ENCODE data around the gene SNAP25. TPM values are rescaled to one million over a fixed set of nuclear protein-coding genes. Genes with fewer than 3 reads are reported as not detected.

Gene SNAP25
- total RNA-seq, 4 donors from 2014 or later, result 0.52 TPM; not detected in 3

- DNase-seq (ENCODE audit: low spot score in 2 of 2), result no peak
- H3K9me3 ChIP-seq, result no peaks in the 10 kb centered on the region
- WGBS, result 55% methylated on average over 3 of the region's 3 CpGs
- H3K4me3 ChIP-seq, result no peak overlapping the region
- TF ChIP-seq POLR2AphosphoS5 (IDR thresholded peaks at IDR 0.05), result no peak
- TF ChIP-seq EP300 (IDR thresholded peaks at IDR 0.05), result no peak
- TF ChIP-seq, protein P1, sequence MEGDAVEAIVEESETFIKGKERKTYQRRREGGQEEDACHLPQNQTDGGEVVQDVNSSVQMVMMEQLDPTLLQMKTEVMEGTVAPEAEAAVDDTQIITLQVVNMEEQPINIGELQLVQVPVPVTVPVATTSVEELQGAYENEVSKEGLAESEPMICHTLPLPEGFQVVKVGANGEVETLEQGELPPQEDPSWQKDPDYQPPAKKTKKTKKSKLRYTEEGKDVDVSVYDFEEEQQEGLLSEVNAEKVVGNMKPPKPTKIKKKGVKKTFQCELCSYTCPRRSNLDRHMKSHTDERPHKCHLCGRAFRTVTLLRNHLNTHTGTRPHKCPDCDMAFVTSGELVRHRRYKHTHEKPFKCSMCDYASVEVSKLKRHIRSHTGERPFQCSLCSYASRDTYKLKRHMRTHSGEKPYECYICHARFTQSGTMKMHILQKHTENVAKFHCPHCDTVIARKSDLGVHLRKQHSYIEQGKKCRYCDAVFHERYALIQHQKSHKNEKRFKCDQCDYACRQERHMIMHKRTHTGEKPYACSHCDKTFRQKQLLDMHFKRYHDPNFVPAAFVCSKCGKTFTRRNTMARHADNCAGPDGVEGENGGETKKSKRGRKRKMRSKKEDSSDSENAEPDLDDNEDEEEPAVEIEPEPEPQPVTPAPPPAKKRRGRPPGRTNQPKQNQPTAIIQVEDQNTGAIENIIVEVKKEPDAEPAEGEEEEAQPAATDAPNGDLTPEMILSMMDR (IDR thresholded peaks at IDR 0.05), result no peak
- no peak for TF ChIP-seq POLR2A (IDR thresholded peaks at IDR 0.05)
- no peak overlapping the region for H3K27ac ChIP-seq
- no peaks in the 10 kb centered on the region for H3K4me1 ChIP-seq
- H3K27me3 ChIP-seq, result no peaks in the 10 kb centered on the region
- H3K36me3 ChIP-seq, result no peaks in the 10 kb centered on the region
Observed at GRCh38 chr20:10306440-10307358, 88.1 kb downstream of the SNAP25 start.

GRCh38 chr20:10307359-10307735, 88.7 kb downstream of the SNAP25 start:
- Histone ChIP-seq H3K4me3 (no peak overlapping the region), H3K27ac (no peak overlapping the region), H3K27me3 (no peaks in the 10 kb centered on the region), H3K36me3 (no peaks in the 10 kb centered on the region), H3K9me3 (no peaks in the 10 kb centered on the region), H3K4me1 (no peaks in the 10 kb centered on the region)
- WGBS, result 56% methylated on average over 3 of the region's 3 CpGs
- no peak for DNase-seq (ENCODE audit: low spot score in 2 of 2)
- TF ChIP-seq POLR2AphosphoS5 (IDR thresholded peaks at IDR 0.05) (no peak), POLR2A (IDR thresholded peaks at IDR 0.05) (no peak), EP300 (IDR thresholded peaks at IDR 0.05) (no peak)
- TF ChIP-seq, protein P1 (IDR thresholded peaks at IDR 0.05), result no peak

DNA sequence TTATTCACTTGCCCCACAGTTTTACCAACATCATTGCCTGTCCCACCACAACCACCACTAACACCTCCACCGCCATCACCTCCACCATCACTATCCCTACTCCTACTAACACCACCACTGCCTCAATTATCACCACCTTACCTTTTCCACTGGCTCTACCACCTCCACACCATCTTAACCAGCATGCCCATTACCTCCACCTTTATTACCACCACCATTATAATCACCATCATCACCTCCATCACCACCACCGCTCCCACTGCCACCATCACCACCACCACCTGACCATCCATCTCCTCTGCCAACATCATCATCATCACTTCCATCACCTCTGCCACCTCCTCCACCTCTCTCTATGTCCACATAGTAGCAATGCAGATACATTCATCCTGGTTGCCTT, 90.0 kb downstream of the SNAP25 start:
- H3K4me1 ChIP-seq, result no peaks in the 10 kb centered on the region
- no peaks in the 10 kb centered on the region for H3K27me3 ChIP-seq
- WGBS, result 50% methylated on average over 2 of the region's 2 CpGs
- no peaks in the 10 kb centered on the region for H3K9me3 ChIP-seq
- DNase-seq (ENCODE audit: low spot score in 2 of 2), result no peak
- TF ChIP-seq POLR2AphosphoS5 (IDR thresholded peaks at IDR 0.05), result no peak
- TF ChIP-seq, protein P1 (IDR thresholded peaks at IDR 0.05), result no peak
- no peak for TF ChIP-seq POLR2A (IDR thresholded peaks at IDR 0.05)
- no peak for TF ChIP-seq EP300 (IDR thresholded peaks at IDR 0.05)
- no peaks in the 10 kb centered on the region for H3K36me3 ChIP-seq
- no peak overlapping the region for H3K27ac ChIP-seq
- H3K4me3 ChIP-seq, result no peak overlapping the region

- Histone ChIP-seq H3K36me3 (no peaks in the 10 kb centered on the region), H3K27ac (no peak overlapping the region), H3K27me3 (no peaks in the 10 kb centered on the region), H3K9me3 (no peaks in the 10 kb centered on the region), H3K4me1 (no peaks in the 10 kb centered on the region), H3K4me3 (no peak overlapping the region)
- TF ChIP-seq, protein P1 (IDR thresholded peaks at IDR 0.05), result no peak
- TF ChIP-seq POLR2A (IDR thresholded peaks at IDR 0.05), result no peak
- TF ChIP-seq EP300 (IDR thresholded peaks at IDR 0.05), result no peak
- no peak for TF ChIP-seq POLR2AphosphoS5 (IDR thresholded peaks at IDR 0.05)
- 60% methylated on average over 2 of the region's 2 CpGs for WGBS
- DNase-seq (ENCODE audit: low spot score in 2 of 2), result no peak
Observed at GRCh38 chr20:10309326-10309725, 90.7 kb downstream of the SNAP25 start.

GRCh38 chr20:10312111-10312510, 93.5 kb downstream of the SNAP25 start:
- H3K36me3 ChIP-seq, result no peaks in the 10 kb centered on the region
- no peak for DNase-seq (ENCODE audit: low spot score in 2 of 2)
- H3K4me3 ChIP-seq, result no peak overlapping the region
- H3K27ac ChIP-seq, result no peak overlapping the region
- no peaks in the 10 kb centered on the region for H3K9me3 ChIP-seq
- WGBS, result 28% methylated on average over 1 of the region's 1 CpG
- H3K4me1 ChIP-seq, result no peaks in the 10 kb centered on the region
- H3K27me3 ChIP-seq, result no peaks in the 10 kb centered on the region
- TF ChIP-seq EP300 (IDR thresholded peaks at IDR 0.05) (no peak), POLR2A (IDR thresholded peaks at IDR 0.05) (no peak), POLR2AphosphoS5 (IDR thresholded peaks at IDR 0.05) (no peak)
- TF ChIP-seq, protein P1 (IDR thresholded peaks at IDR 0.05), result no peak

Data from suprapubic skin (tissue), 4 donors.